Measurements from ENCODE around the gene NAALADL2.

DNA sequence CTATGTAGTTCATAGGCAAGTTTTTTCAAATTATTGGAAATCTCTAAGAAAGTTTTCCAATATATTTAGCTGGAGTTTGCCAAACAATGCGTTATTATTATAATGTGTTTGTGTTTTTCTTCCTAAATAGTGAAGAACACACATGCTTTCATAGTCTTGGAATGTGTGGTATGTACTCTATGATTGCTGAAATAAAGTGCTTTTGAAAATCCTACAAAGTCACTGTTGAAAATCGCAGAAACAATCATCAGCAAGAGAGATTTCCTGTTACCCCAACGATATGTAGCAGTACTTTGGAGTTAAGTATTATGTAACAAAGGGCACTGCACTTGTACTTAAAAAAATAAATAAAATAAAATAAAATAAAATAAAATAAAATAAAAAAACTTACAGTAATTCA lies 796.2 kb downstream of the NAALADL2 start:
- TF ChIP-seq, protein P1, sequence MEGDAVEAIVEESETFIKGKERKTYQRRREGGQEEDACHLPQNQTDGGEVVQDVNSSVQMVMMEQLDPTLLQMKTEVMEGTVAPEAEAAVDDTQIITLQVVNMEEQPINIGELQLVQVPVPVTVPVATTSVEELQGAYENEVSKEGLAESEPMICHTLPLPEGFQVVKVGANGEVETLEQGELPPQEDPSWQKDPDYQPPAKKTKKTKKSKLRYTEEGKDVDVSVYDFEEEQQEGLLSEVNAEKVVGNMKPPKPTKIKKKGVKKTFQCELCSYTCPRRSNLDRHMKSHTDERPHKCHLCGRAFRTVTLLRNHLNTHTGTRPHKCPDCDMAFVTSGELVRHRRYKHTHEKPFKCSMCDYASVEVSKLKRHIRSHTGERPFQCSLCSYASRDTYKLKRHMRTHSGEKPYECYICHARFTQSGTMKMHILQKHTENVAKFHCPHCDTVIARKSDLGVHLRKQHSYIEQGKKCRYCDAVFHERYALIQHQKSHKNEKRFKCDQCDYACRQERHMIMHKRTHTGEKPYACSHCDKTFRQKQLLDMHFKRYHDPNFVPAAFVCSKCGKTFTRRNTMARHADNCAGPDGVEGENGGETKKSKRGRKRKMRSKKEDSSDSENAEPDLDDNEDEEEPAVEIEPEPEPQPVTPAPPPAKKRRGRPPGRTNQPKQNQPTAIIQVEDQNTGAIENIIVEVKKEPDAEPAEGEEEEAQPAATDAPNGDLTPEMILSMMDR (conservative IDR thresholded peaks at IDR 0.05 in 1 of 2, IDR thresholded peaks at IDR 0.05 in 1 of 2; ENCODE audit: extremely low read depth in 1 of 2, insufficient read depth in 1 of 2, low read depth in 1 of 2, low read length in 2 of 2) = no peak
- no peak for TF ChIP-seq EZH2 (IDR thresholded peaks at IDR 0.05; ENCODE audit: borderline replicate concordance, low read length)

Measured in mammary epithelial cell (primary cell).